ENCODE data around the gene TAS2R4.

The TAS2R4 gene, protein sequence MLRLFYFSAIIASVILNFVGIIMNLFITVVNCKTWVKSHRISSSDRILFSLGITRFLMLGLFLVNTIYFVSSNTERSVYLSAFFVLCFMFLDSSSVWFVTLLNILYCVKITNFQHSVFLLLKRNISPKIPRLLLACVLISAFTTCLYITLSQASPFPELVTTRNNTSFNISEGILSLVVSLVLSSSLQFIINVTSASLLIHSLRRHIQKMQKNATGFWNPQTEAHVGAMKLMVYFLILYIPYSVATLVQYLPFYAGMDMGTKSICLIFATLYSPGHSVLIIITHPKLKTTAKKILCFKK

GRCh38 chr7:141776374-141776773 lies at the start of gene TAS2R4:
Gene TAS2R4 (plus strand): TSS chr7:141776674. CDS start chr7:141778489, 1,815 bp downstream.
- Histone ChIP-seq H3K27ac (ENCODE audit: low read length) (no peak within 1 kb of the TSS), H3K27me3 (ENCODE audit: low read depth, low read length) (no peaks in the 10 kb centered on the region), H3K4me1 (ENCODE audit: control insufficient read depth in 1 of 2, insufficient read depth in 2 of 2, low read length in 2 of 2) (no peaks in the 10 kb centered on the region), H3K36me3 (ENCODE audit: control insufficient read depth in 1 of 2, insufficient read depth in 2 of 2, low read length in 2 of 2) (peaks cover 15 to 34% of the 10 kb centered on the region in 2 donors), H3K9me3 (ENCODE audit: control insufficient read depth in 1 of 2, low read length in 2 of 2) (peaks cover 0 to 4% of the 10 kb centered on the region in 2 donors), H3K4me3 (ENCODE audit: low read depth in 1 of 2, low read length in 2 of 2) (no peak within 1 kb of the TSS)

DNA sequence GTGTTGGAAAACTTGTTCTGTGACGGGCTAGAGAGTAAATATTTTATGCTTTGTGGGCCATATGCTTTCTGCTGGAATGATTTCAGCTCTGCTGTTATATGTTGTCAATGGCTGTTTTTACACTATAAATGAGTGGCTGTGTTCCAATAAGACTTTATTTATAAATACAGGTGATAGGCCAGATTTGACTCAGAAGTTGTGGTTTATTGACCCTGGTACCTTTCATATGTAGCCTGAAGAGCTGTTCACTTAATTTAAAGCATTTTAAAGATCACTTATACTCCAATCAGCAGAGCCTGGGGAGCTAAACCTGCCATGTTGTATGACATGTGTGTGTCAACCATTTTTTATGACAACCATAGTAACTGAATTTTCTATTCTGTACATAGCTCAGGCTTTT lies 47.5 kb upstream of the TAS2R4 start:
- Histone ChIP-seq H3K4me1 (ENCODE audit: control insufficient read depth in 1 of 2, insufficient read depth in 2 of 2, low read length in 2 of 2) (no peaks in the 10 kb centered on the region), H3K27ac (ENCODE audit: low read length) (no peak overlapping the region), H3K4me3 (ENCODE audit: low read depth in 1 of 2, low read length in 2 of 2) (no peak overlapping the region), H3K36me3 (ENCODE audit: control insufficient read depth in 1 of 2, insufficient read depth in 2 of 2, low read length in 2 of 2) (no peaks in the 10 kb centered on the region), H3K27me3 (ENCODE audit: low read depth, low read length) (no peaks in the 10 kb centered on the region), H3K9me3 (ENCODE audit: control insufficient read depth in 1 of 2, low read length in 2 of 2) (no peaks in the 10 kb centered on the region)

DNA sequence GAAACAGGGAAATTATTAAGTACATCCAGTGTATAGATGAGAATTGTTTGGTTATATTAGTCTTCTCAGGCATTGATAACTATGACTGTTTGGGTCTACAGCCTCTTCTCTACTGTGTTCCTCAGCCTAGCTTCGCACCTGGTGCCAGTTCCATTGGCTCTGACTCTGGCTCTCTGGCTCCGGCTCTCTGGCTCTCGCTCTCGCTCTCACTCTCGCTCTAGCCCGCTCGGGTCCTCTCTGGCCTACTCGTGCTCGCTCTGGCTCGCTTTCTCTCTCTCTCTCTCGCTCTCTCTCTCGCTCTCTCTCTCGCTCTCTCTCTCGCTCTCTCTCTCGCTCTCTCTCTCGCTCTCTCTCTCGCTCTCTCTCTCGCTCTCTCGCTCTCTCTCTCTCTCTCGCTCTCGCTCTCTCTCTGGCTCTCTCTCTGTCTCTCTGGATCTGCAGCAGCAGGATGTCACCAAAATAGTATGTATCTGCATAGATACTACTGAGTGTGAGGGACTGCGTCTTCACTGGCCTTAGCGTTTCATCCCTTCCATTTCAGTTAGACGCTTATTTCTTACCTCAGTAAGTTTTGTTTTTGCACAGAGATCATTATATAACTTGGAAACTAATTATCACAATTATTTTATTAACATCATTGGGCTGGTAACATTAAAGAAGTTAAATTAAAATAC lies 44.9 kb upstream of the TAS2R4 start:
- no peaks in the 10 kb centered on the region for H3K9me3 ChIP-seq (ENCODE audit: control insufficient read depth in 1 of 2, low read length in 2 of 2)
- H3K27me3 ChIP-seq (ENCODE audit: low read depth, low read length), result no peaks in the 10 kb centered on the region
- no peaks in the 10 kb centered on the region for H3K36me3 ChIP-seq (ENCODE audit: control insufficient read depth in 1 of 2, insufficient read depth in 2 of 2, low read length in 2 of 2)
- H3K4me3 ChIP-seq (ENCODE audit: low read depth in 1 of 2, low read length in 2 of 2), result no peak overlapping the region
- no peak overlapping the region for H3K27ac ChIP-seq (ENCODE audit: low read length)
- no peaks in the 10 kb centered on the region for H3K4me1 ChIP-seq (ENCODE audit: control insufficient read depth in 1 of 2, insufficient read depth in 2 of 2, low read length in 2 of 2)

DNA sequence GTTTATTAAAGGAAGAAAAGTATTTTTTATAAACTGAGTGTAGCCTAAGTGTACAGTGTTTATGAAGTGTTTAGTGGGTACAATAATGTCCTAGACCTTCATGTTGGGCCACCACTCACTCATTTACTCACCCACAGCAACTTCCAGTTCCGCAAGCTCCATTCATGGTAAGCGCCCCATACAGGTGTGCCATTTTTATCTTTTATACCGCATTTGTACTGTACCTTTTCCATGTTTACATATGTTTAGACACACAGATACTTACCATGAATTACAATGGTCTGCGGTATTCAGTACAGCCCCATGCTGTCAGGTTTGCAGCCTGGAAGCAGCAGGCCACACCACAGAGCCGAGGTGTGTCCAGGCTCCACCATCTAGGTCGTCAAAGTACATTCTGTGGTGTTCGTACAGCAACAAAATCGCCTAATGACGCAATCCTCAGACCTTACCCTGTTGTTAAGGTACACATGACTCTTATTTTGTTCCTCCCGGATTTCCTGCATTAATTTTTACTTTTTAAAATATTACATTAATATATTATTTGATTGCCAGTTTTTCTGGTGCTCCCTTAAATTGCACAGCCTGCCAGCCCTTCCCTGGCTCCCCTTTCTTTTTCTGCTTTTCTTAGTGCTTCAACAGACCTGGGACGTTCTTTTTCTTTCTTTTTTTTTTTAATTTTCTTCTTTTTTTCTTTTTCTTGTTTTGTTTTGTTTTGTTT lies 39.2 kb upstream of the TAS2R4 start:
- no peaks in the 10 kb centered on the region for H3K9me3 ChIP-seq (ENCODE audit: control insufficient read depth in 1 of 2, low read length in 2 of 2)

DNA sequence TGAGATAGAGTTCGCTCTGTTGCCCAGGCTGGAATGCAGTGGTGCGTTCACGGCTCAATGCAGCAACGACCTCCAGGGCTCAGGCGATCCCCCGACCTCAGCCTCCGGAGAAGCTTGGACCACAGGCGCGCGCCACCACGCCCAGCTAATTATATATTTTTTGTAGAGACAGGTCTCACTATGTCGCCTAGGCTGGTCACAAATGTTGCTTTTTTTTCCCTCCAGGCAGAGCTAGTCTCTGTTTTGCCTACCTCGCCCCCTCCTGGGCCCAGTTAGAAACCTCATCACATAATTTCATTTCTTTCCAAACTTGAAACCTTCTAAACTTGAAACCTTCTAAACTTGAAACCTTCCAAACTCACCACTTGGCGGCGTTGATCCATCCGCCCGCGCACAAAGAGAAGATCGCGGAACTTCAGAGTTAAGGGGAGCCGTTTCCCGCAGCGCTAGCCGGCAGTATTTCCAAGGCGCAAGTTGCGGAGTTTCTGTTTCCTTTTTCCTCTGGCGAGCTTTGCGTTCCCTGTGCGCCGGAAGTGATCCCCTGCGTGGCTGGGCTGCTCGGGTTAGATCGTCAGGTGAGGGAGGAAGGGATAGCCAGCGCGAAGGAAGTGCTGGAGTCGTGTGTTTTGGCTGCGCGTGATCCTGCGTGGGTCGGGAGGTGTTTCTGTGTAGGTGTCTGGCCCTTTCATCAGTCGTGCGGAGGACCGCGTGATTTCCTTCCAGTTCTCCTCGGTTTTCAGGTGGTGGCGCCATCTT lies 38.5 kb upstream of the TAS2R4 start, which contains the start of gene SSBP1:
TSS of gene SSBP1 (plus strand) at position 523 of the 756 bp plus-strand sequence. CDS start 809 bp downstream, outside the sequence.
- H3K4me3 ChIP-seq (ENCODE audit: low read depth in 1 of 2, low read length in 2 of 2), result peak within 1 kb of the TSS; percentile 81 to 91
- H3K36me3 ChIP-seq (ENCODE audit: control insufficient read depth in 1 of 2, insufficient read depth in 2 of 2, low read length in 2 of 2), result peaks cover 18 to 23% of the 10 kb centered on the region in 2 donors
- H3K27ac ChIP-seq (ENCODE audit: low read length), result peak within 1 kb of the TSS; percentile 93
- H3K9me3 ChIP-seq (ENCODE audit: control insufficient read depth in 1 of 2, low read length in 2 of 2), result no peaks in the 10 kb centered on the region
- no peaks in the 10 kb centered on the region for H3K27me3 ChIP-seq (ENCODE audit: low read depth, low read length)
- H3K4me1 ChIP-seq (ENCODE audit: control insufficient read depth in 1 of 2, insufficient read depth in 2 of 2, low read length in 2 of 2), result peaks cover 6 to 21% of the 10 kb centered on the region in 2 donors

More for the DNA sequence above, 39.2 kb upstream of the TAS2R4 start:
- H3K27ac ChIP-seq (ENCODE audit: low read length), result peak overlapping the region; percentile 93
- peak overlapping the region; percentile 81 to 91 for H3K4me3 ChIP-seq (ENCODE audit: low read depth in 1 of 2, low read length in 2 of 2)
- H3K36me3 ChIP-seq (ENCODE audit: control insufficient read depth in 1 of 2, insufficient read depth in 2 of 2, low read length in 2 of 2), result peaks cover 12 to 16% of the 10 kb centered on the region in 2 donors
- H3K4me1 ChIP-seq (ENCODE audit: control insufficient read depth in 1 of 2, insufficient read depth in 2 of 2, low read length in 2 of 2), result peaks cover 6 to 21% of the 10 kb centered on the region in 2 donors
- no peaks in the 10 kb centered on the region for H3K27me3 ChIP-seq (ENCODE audit: low read depth, low read length)

DNA sequence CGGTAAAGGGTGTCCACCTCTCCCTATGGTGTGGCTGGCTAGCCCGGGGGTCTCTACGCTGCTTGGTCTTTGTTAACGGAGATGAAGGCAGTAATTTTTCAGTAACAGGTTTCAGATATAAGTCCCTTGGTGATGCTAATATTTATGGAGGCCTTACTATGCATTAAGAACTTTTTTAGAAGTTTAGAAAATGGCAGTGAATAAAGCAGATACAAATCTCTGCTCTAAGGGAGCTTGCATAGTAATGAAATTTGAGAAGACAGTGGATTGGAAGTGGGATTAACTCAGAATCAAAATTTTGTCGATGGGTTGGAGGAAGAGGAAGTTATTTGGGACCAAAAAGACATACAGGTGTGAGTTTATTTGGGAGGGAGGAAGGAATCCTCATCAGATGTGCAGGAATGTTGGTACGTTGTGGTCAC lies 37.9 kb upstream of the TAS2R4 start:
- Histone ChIP-seq H3K4me3 (ENCODE audit: low read depth in 1 of 2, low read length in 2 of 2) (peak overlapping the region; percentile 81 to 91), H3K27ac (ENCODE audit: low read length) (peak overlapping the region; percentile 93), H3K27me3 (ENCODE audit: low read depth, low read length) (no peaks in the 10 kb centered on the region), H3K36me3 (ENCODE audit: control insufficient read depth in 1 of 2, insufficient read depth in 2 of 2, low read length in 2 of 2) (peaks cover 23 to 29% of the 10 kb centered on the region in 2 donors), H3K4me1 (ENCODE audit: control insufficient read depth in 1 of 2, insufficient read depth in 2 of 2, low read length in 2 of 2) (peaks cover 6 to 21% of the 10 kb centered on the region in 2 donors), H3K9me3 (ENCODE audit: control insufficient read depth in 1 of 2, low read length in 2 of 2) (no peaks in the 10 kb centered on the region)

GRCh38 chr7:141739250-141739649 lies 37.2 kb upstream of the TAS2R4 start:
- Histone ChIP-seq H3K27ac (ENCODE audit: low read length) (no peak overlapping the region), H3K27me3 (ENCODE audit: low read depth, low read length) (no peaks in the 10 kb centered on the region), H3K4me1 (ENCODE audit: control insufficient read depth in 1 of 2, insufficient read depth in 2 of 2, low read length in 2 of 2) (peaks cover 6 to 21% of the 10 kb centered on the region in 2 donors), H3K36me3 (ENCODE audit: control insufficient read depth in 1 of 2, insufficient read depth in 2 of 2, low read length in 2 of 2) (peaks cover 30 to 35% of the 10 kb centered on the region in 2 donors), H3K9me3 (ENCODE audit: control insufficient read depth in 1 of 2, low read length in 2 of 2) (no peaks in the 10 kb centered on the region), H3K4me3 (ENCODE audit: low read depth in 1 of 2, low read length in 2 of 2) (peak overlapping the region; percentile 81 to 91)

DNA sequence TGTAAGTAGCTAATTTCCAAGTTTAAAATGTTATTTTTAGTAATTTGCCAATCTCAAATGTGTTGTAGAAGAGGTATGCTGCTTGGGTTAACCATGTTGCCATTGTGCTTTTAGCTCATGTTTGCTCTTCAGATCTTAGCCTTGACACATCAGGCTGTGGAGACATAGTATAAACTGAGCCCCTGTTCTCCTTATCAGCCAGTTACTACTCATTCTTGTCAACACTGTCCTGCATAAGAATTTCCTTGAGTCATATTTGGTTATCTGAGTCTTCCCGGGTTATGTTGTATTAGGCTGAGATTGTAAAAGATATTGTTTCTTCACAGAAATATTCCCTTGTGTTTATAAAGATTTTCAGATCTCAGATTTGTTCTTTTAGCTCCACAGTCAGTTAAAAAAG lies 34.2 kb upstream of the TAS2R4 start:
- peaks cover 6 to 16% of the 10 kb centered on the region in 2 donors for H3K4me1 ChIP-seq (ENCODE audit: control insufficient read depth in 1 of 2, insufficient read depth in 2 of 2, low read length in 2 of 2)
- no peak overlapping the region for H3K27ac ChIP-seq (ENCODE audit: low read length)
- peaks cover 41 to 56% of the 10 kb centered on the region in 2 donors for H3K36me3 ChIP-seq (ENCODE audit: control insufficient read depth in 1 of 2, insufficient read depth in 2 of 2, low read length in 2 of 2)
- no peaks in the 10 kb centered on the region for H3K9me3 ChIP-seq (ENCODE audit: control insufficient read depth in 1 of 2, low read length in 2 of 2)
- H3K4me3 ChIP-seq (ENCODE audit: low read depth in 1 of 2, low read length in 2 of 2), result no peak overlapping the region
- no peaks in the 10 kb centered on the region for H3K27me3 ChIP-seq (ENCODE audit: low read depth, low read length)

GRCh38 chr7:141744131-141744530 lies 32.3 kb upstream of the TAS2R4 start:
- no peak overlapping the region for H3K27ac ChIP-seq (ENCODE audit: low read length)
- no peaks in the 10 kb centered on the region for H3K27me3 ChIP-seq (ENCODE audit: low read depth, low read length)
- peaks cover 51 to 65% of the 10 kb centered on the region in 2 donors for H3K36me3 ChIP-seq (ENCODE audit: control insufficient read depth in 1 of 2, insufficient read depth in 2 of 2, low read length in 2 of 2)
- H3K4me1 ChIP-seq (ENCODE audit: control insufficient read depth in 1 of 2, insufficient read depth in 2 of 2, low read length in 2 of 2), result peaks cover 2 to 10% of the 10 kb centered on the region in 2 donors
- H3K9me3 ChIP-seq (ENCODE audit: control insufficient read depth in 1 of 2, low read length in 2 of 2), result no peaks in the 10 kb centered on the region
- no peak overlapping the region for H3K4me3 ChIP-seq (ENCODE audit: low read depth in 1 of 2, low read length in 2 of 2)

- no peaks in the 10 kb centered on the region for H3K4me1 ChIP-seq (ENCODE audit: control insufficient read depth in 1 of 2, insufficient read depth in 2 of 2, low read length in 2 of 2)
- no peaks in the 10 kb centered on the region for H3K27me3 ChIP-seq (ENCODE audit: low read depth, low read length)
- no peak overlapping the region for H3K27ac ChIP-seq (ENCODE audit: low read length)
- peaks cover 63 to 79% of the 10 kb centered on the region in 2 donors for H3K36me3 ChIP-seq (ENCODE audit: control insufficient read depth in 1 of 2, insufficient read depth in 2 of 2, low read length in 2 of 2)
- H3K4me3 ChIP-seq (ENCODE audit: low read depth in 1 of 2, low read length in 2 of 2), result no peak overlapping the region
- H3K9me3 ChIP-seq (ENCODE audit: control insufficient read depth in 1 of 2, low read length in 2 of 2), result peaks cover 7 to 13% of the 10 kb centered on the region in 2 donors
Measured at GRCh38 chr7:141748396-141748795, 28.1 kb upstream of the TAS2R4 start.
